Testis (tissue), 3 donors: ENCODE data around the gene PIGZ. TPM values are rescaled to one million over a fixed set of nuclear protein-coding genes. Genes with fewer than 3 reads are reported as not detected.

Source experiments
- DNase-seq: peaks from one replicate; pipeline ENCODE4 v3.0.0-alpha.2; 2019
- H3K27ac ChIP-seq, 2 donors: fragments of 200-600 bp; sonication (generic); one replicate each; pipeline ENCODE4 v1.5.1; 2019
- H3K27me3 ChIP-seq: fragments of 200-600 bp; sonication (generic); one replicate; pipeline ENCODE4 v1.5.1; 2019
- H3K36me3 ChIP-seq: fragments of 200-600 bp; sonication (generic); one replicate; pipeline ENCODE4 v1.5.1; 2017; ENCODE audit warnings: low read depth; ENCODE audit errors: missing control alignments
- H3K4me1 ChIP-seq: fragments of 200-600 bp; sonication (generic); one replicate; pipeline ENCODE4 v1.5.1; 2019
- H3K4me3 ChIP-seq, 2 donors: fragments of 200-600 bp; sonication (generic); one replicate each; pipeline ENCODE4 v1.5.1; 2017 to 2019
- H3K9me3 ChIP-seq: fragments of 200-600 bp; sonication (generic); one replicate; pipeline ENCODE4 v1.5.1; 2017
- POLR2A ChIP-seq: fragments of 450-650 bp; IDR thresholded peaks from one replicate; pipeline ENCODE4 v1.6.1; 2017; ENCODE audit warnings: antibody characterized with exemption, mild to moderate bottlenecking, moderate library complexity
- WGBS, 2 donors: methylation state at CpG; one replicate each; pipeline ENCODE4 v1.1.5; 2018; 5-methylcytosine and 5-hydroxymethylcytosine counted together
- intact Hi-C: fragments of 100-400 bp; cut with DNase I; formaldehyde crosslinking; loops from one replicate; pipeline ENCODE4 v1.15.1; 2023; ENCODE audit warnings: low total_unique reads
- polyA plus RNA-seq: library from polyadenylated mRNA; stranded (reverse); fragments of 350-450 nt; fragmentation: Illumina TruSeq; extraction: RNeasy Lipid Tissue Mini Kit (QIAGEN cat#74804); gene quantifications from one replicate; pipeline ENCODE4 v1.2.3, GENCODE V29; 2014; ENCODE audit warnings: low read depth, low replicate concordance; ENCODE audit not compliant: insufficient read depth
- total RNA-seq, 2 donors: library from RNA; depleted of rRNA; stranded (reverse); fragments of >200 nt; gene quantifications; one replicate each; pipeline ENCODE4 v1.2.3, GENCODE V29; 2016
- TF ChIP-seq, protein P1 (sequence below), 3 experiments: fragments of 450-650 bp in 2 of 3; fragments of 200-600 bp in 1 of 3; sonication (generic) in 1 of 3; IDR thresholded peaks; one replicate each; pipeline ENCODE4 v1.5.1; 2016 to 2019; ENCODE audit warnings: antibody characterized with exemption in 3 of 3, mild to moderate bottlenecking in 2 of 3, moderate library complexity in 1 of 3

Gene PIGZ
- total and polyA plus RNA-seq, 3 donors from 2014 or later, result 3.0 to 4.5 (median 3.9) TPM

DNA sequence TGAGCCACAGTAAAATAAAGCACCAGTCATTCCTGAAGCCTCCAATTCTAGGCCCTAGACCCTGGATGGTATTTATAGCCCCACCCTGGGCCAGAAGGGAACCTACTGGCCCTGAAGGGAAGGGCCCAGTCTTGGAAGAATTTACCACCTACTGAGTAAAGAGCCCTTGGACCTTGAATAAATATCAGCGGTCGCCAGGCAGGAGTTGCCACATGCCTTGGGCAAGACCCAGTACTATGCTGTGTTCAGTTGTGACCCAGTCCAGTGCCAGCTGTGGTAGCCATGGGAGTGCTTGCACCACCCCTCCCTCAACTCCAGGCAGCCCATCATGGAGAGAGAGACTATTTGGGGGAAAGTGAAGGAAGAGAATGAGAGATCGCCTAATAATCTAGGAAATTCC is 53.3 kb downstream of the PIGZ start:
- Histone ChIP-seq H3K27me3 (no peaks in the 10 kb centered on the region), H3K9me3 (no peaks in the 10 kb centered on the region), H3K27ac (no peak overlapping the region), H3K4me1 (no peaks in the 10 kb centered on the region), H3K36me3 (no peaks in the 10 kb centered on the region), H3K4me3 (no peak overlapping the region)
- 94 to 96% methylated on average over 3 of the region's 3 CpGs for WGBS, 2 donors
- intact Hi-C loops, result no loop called here
- DNase-seq, result no peak
- TF ChIP-seq, protein P1, sequence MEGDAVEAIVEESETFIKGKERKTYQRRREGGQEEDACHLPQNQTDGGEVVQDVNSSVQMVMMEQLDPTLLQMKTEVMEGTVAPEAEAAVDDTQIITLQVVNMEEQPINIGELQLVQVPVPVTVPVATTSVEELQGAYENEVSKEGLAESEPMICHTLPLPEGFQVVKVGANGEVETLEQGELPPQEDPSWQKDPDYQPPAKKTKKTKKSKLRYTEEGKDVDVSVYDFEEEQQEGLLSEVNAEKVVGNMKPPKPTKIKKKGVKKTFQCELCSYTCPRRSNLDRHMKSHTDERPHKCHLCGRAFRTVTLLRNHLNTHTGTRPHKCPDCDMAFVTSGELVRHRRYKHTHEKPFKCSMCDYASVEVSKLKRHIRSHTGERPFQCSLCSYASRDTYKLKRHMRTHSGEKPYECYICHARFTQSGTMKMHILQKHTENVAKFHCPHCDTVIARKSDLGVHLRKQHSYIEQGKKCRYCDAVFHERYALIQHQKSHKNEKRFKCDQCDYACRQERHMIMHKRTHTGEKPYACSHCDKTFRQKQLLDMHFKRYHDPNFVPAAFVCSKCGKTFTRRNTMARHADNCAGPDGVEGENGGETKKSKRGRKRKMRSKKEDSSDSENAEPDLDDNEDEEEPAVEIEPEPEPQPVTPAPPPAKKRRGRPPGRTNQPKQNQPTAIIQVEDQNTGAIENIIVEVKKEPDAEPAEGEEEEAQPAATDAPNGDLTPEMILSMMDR (IDR thresholded peaks at IDR 0.05), result no peak
- TF ChIP-seq POLR2A, result no peak

DNA sequence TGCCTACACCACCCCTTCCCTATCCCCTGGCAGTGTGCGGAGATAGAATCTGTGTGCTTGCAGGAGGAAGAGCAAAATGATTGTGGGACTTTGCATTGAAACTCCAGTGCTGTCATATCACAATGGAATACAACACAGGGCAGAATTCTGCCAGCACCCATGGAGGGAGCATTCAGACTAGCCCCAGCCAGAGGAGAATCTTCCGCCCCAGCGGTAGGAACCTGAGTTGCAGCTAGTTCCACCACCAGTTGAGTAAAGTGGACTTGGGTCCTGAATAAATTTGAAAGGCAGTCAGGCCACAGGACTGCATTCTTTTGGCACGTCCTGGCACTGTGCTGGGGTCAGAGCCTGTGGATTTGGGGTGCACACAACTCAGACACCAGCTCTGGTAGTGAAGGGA is 53.8 kb downstream of the PIGZ start:
- no peak for DNase-seq
- 93 to 100% methylated on average over 4 of the region's 4 CpGs for WGBS, 2 donors
- TF ChIP-seq, protein P1 (IDR thresholded peaks at IDR 0.05), result no peak
- TF ChIP-seq POLR2A, result no peak

DNA sequence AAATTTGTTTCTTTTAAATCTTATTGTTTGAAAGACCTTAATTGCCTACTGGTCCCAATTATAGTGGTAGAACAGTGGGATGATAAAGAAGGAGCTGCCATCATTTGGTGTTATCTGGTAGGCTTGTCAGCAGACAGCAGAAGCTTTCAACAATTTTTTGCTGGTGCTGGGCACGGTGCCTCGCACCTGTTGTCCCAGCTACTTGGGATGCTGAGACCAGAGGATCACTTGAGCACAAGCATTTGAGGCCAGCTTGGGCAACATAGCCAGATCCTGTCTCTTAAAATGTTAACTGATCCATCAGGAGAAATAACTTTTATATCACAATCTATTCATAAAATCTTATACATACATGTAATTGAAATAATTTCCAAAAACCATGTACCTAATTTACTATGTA is 64.9 kb downstream of the PIGZ start:
- no peak for DNase-seq
- H3K27me3 ChIP-seq, result no peaks in the 10 kb centered on the region
- no peaks in the 10 kb centered on the region for H3K36me3 ChIP-seq
- no peak for TF ChIP-seq POLR2A
- TF ChIP-seq, protein P1 (IDR thresholded peaks at IDR 0.05), result no peak
- H3K4me3 ChIP-seq, result no peak overlapping the region
- intact Hi-C loops, result no loop called here
- H3K27ac ChIP-seq, result no peak overlapping the region
- H3K9me3 ChIP-seq, result no peaks in the 10 kb centered on the region
- 90 to 100% methylated on average over 2 of the region's 2 CpGs for WGBS, 2 donors
- no peaks in the 10 kb centered on the region for H3K4me1 ChIP-seq

More for the DNA sequence above, 53.8 kb downstream of the PIGZ start:
- Histone ChIP-seq H3K27me3 (no peaks in the 10 kb centered on the region), H3K9me3 (no peaks in the 10 kb centered on the region), H3K27ac (no peak overlapping the region), H3K4me1 (no peaks in the 10 kb centered on the region), H3K36me3 (no peaks in the 10 kb centered on the region), H3K4me3 (no peak overlapping the region)
- intact Hi-C loops, result no loop called here

DNA sequence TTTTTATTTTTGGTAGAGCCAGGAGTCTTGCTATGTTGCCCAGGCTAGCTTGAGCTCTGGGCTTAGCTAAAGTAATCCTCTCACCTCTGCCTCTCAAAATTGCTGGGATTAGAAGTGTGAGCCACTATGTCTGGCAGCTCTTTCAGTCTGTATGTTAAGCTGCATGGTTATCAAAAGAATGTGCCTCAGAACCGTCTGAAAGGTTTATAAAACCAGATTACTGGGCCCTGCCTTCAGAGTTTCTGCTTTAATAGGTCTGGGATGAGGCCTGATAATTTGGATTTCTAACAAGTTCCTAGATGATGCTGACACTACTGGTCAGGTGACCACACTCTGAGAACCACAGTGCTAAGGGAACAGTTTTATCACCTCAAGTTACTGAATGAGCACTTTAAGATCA is 66.3 kb downstream of the PIGZ start:
- H3K27ac ChIP-seq, result no peak overlapping the region
- no peak for DNase-seq
- TF ChIP-seq POLR2A, result no peak
- TF ChIP-seq, protein P1 (IDR thresholded peaks at IDR 0.05), result no peak
- no peaks in the 10 kb centered on the region for H3K36me3 ChIP-seq
- 58 to 73% methylated on average over 1 of the region's 1 CpG for WGBS, 2 donors
- no peaks in the 10 kb centered on the region for H3K27me3 ChIP-seq
- H3K9me3 ChIP-seq, result no peaks in the 10 kb centered on the region
- no peaks in the 10 kb centered on the region for H3K4me1 ChIP-seq
- intact Hi-C loops, result no loop called here
- H3K4me3 ChIP-seq, result no peak overlapping the region

GRCh38 chr3:196901768-196902167 is 66.9 kb downstream of the PIGZ start:
- no peak for DNase-seq
- Histone ChIP-seq H3K4me1 (no peaks in the 10 kb centered on the region), H3K9me3 (no peaks in the 10 kb centered on the region), H3K27me3 (no peaks in the 10 kb centered on the region), H3K36me3 (no peaks in the 10 kb centered on the region), H3K4me3 (no peak overlapping the region), H3K27ac (no peak overlapping the region)
- intact Hi-C loops, result no loop called here
- WGBS, 2 donors, result 86 to 91% methylated on average over 1 of the region's 1 CpG
- no peak for TF ChIP-seq POLR2A
- TF ChIP-seq, protein P1 (IDR thresholded peaks at IDR 0.05), result no peak

Other genes starting within 250 kb of the PIGZ start
- gene PAK2, start 229.0 kb downstream of the PIGZ start, total RNA-seq, result 10 to 100 TPM; 47.4 to 49.2 TPM
- gene PAK2, start 229.0 kb downstream of the PIGZ start, polyA plus RNA-seq, result 30.7 TPM
- 10 to 100 TPM; 76.8 to 83.9 TPM for gene SENP5, start 100.9 kb downstream of the PIGZ start, total RNA-seq
- gene SENP5, start 100.9 kb downstream of the PIGZ start, polyA plus RNA-seq, result 40.9 TPM
- gene NCBP2, start 26.3 kb downstream of the PIGZ start, total RNA-seq, result 10 to 100 TPM; 30.6 to 40.8 TPM
- gene NCBP2, start 26.3 kb downstream of the PIGZ start, polyA plus RNA-seq, result 53.3 TPM
- 10 to 100 TPM; 11.1 to 14.7 TPM for gene MELTF, start 61.0 kb upstream of the PIGZ start, total RNA-seq
- 5.7 TPM for gene MELTF, start 61.0 kb upstream of the PIGZ start, polyA plus RNA-seq